ENCODE data around the gene IMMP2L.

Gene IMMP2L

DNA sequence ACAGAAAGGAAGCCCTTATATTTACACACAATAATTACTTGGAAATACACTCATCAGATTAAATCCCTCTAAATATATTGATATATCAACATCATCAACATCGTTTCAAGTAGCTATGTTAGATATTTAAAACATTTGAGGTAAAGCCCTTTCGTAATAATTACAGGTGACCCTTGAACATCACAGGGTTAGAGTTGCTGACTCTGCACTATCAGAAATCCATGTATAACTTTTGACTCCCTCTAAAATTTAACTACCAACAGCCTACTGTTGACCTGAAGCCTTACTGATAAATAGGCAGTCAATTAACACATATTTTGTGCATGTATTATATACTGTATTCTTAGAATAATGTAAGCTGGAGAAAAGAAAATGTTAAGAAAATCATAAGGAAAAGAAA, 505.9 kb downstream of the IMMP2L start:
- no peaks in the 10 kb centered on the region for H3K79me2 ChIP-seq (ENCODE audit: insufficient read depth, low read length)
- no peak overlapping the region for H2AFZ ChIP-seq (ENCODE audit: low read depth, low read length, severe bottlenecking)
- H3K4me3 ChIP-seq (ENCODE audit: insufficient read depth, low read length, poor library complexity, severe bottlenecking): no peak overlapping the region
- H3K27me3 ChIP-seq (ENCODE audit: low read length): no peaks in the 10 kb centered on the region
- H4K20me1 ChIP-seq (ENCODE audit: low read depth, low read length): no peaks in the 10 kb centered on the region
- H3K27ac ChIP-seq (ENCODE audit: low read depth, low read length): no peak overlapping the region
- no peaks in the 10 kb centered on the region for H3F3A ChIP-seq (ENCODE audit: insufficient read depth)
- no peak for TF ChIP-seq EZH2phosphoT487 (conservative IDR thresholded peaks at IDR 0.05; ENCODE audit: low read length)
- TF ChIP-seq, protein P1, sequence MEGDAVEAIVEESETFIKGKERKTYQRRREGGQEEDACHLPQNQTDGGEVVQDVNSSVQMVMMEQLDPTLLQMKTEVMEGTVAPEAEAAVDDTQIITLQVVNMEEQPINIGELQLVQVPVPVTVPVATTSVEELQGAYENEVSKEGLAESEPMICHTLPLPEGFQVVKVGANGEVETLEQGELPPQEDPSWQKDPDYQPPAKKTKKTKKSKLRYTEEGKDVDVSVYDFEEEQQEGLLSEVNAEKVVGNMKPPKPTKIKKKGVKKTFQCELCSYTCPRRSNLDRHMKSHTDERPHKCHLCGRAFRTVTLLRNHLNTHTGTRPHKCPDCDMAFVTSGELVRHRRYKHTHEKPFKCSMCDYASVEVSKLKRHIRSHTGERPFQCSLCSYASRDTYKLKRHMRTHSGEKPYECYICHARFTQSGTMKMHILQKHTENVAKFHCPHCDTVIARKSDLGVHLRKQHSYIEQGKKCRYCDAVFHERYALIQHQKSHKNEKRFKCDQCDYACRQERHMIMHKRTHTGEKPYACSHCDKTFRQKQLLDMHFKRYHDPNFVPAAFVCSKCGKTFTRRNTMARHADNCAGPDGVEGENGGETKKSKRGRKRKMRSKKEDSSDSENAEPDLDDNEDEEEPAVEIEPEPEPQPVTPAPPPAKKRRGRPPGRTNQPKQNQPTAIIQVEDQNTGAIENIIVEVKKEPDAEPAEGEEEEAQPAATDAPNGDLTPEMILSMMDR (IDR thresholded peaks at IDR 0.05; ENCODE audit: insufficient read depth, low read length, poor library complexity, severe bottlenecking): no peak
- H3K9ac ChIP-seq (ENCODE audit: low read length): no peak overlapping the region
- H3K9me2 ChIP-seq (replicated peaks; ENCODE audit: insufficient read depth, low read length): no peaks in the 10 kb centered on the region
- H3K9me3 ChIP-seq (ENCODE audit: insufficient read depth, low read length): peaks cover 1% of the 10 kb centered on the region; the same call in 1 of the 2 replicates
- H3K4me2 ChIP-seq (ENCODE audit: low read depth, low read length, poor library complexity, severe bottlenecking): no peak overlapping the region
- no peaks in the 10 kb centered on the region for H3K36me3 ChIP-seq (ENCODE audit: low read length)

DNA sequence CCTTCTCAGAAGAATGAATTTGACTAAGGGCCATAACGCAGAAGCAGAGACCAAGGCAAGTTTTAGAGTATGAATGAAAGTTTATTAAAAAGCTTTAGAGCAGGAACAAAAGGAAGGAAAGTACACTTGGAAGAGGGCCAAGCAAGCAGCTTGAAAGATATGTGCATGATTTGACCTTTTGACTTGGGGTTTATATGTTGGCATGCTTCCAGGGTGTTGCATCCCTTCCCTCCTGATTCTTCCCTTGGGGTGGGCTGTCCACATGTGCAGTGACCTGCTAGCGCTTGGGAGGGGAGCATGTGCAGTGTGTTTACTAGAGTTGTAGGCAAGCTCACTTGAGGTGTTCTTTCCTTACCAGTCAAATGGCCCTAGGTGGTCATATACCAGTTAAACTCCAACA, 509.3 kb downstream of the IMMP2L start:
- Histone ChIP-seq H3K4me2 (ENCODE audit: low read depth, low read length, poor library complexity, severe bottlenecking) (no peak overlapping the region), H3K9me3 (ENCODE audit: insufficient read depth, low read length) (no peaks in the 10 kb centered on the region), H3K4me3 (ENCODE audit: insufficient read depth, low read length, poor library complexity, severe bottlenecking) (no peak overlapping the region), H2AFZ (ENCODE audit: low read depth, low read length, severe bottlenecking) (no peak overlapping the region), H3F3A (ENCODE audit: insufficient read depth) (no peaks in the 10 kb centered on the region), H4K20me1 (ENCODE audit: low read depth, low read length) (no peaks in the 10 kb centered on the region), H3K79me2 (ENCODE audit: insufficient read depth, low read length) (no peaks in the 10 kb centered on the region), H3K9me2 (replicated peaks; ENCODE audit: insufficient read depth, low read length) (no peaks in the 10 kb centered on the region), H3K9ac (ENCODE audit: low read length) (no peak overlapping the region), H3K36me3 (ENCODE audit: low read length) (no peaks in the 10 kb centered on the region), H3K27me3 (ENCODE audit: low read length) (no peaks in the 10 kb centered on the region), H3K27ac (ENCODE audit: low read depth, low read length) (no peak overlapping the region)
- no peak for TF ChIP-seq EZH2phosphoT487 (conservative IDR thresholded peaks at IDR 0.05; ENCODE audit: low read length)
- TF ChIP-seq, protein P1 (IDR thresholded peaks at IDR 0.05; ENCODE audit: insufficient read depth, low read length, poor library complexity, severe bottlenecking): no peak

DNA sequence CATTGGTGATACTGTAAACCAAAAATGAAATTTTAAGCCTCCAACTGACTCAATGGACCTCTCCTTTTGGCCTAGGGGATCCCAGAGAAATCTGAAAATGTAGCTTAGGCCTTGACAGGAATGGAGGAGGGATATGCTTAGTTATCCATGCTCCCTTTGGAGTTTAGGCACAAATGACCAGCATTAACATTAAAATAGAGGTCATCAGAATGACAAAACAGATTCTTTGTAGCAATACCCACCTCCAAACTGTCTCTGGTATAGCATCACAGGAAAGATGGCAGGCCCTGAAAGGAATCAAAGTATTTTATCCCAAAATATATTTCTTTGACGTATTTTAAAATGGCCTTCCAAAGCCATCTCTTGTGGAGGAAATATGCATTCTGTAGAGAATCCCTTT, 510.5 kb downstream of the IMMP2L start:
- H3K27ac ChIP-seq (ENCODE audit: low read depth, low read length): no peak overlapping the region
- H3K9ac ChIP-seq (ENCODE audit: low read length): no peak overlapping the region
- H3K27me3 ChIP-seq (ENCODE audit: low read length): no peaks in the 10 kb centered on the region
- no peak for TF ChIP-seq EZH2phosphoT487 (conservative IDR thresholded peaks at IDR 0.05; ENCODE audit: low read length)
- TF ChIP-seq, protein P1 (IDR thresholded peaks at IDR 0.05; ENCODE audit: insufficient read depth, low read length, poor library complexity, severe bottlenecking): no peak
- no peaks in the 10 kb centered on the region for H3K79me2 ChIP-seq (ENCODE audit: insufficient read depth, low read length)
- H3K4me2 ChIP-seq (ENCODE audit: low read depth, low read length, poor library complexity, severe bottlenecking): no peak overlapping the region
- H2AFZ ChIP-seq (ENCODE audit: low read depth, low read length, severe bottlenecking): no peak overlapping the region
- H4K20me1 ChIP-seq (ENCODE audit: low read depth, low read length): no peaks in the 10 kb centered on the region
- H3K4me3 ChIP-seq (ENCODE audit: insufficient read depth, low read length, poor library complexity, severe bottlenecking): no peak overlapping the region
- no peaks in the 10 kb centered on the region for H3K36me3 ChIP-seq (ENCODE audit: low read length)
- no peaks in the 10 kb centered on the region for H3K9me3 ChIP-seq (ENCODE audit: insufficient read depth, low read length)
- no peaks in the 10 kb centered on the region for H3K9me2 ChIP-seq (replicated peaks; ENCODE audit: insufficient read depth, low read length)
- no peaks in the 10 kb centered on the region for H3F3A ChIP-seq (ENCODE audit: insufficient read depth)

Measured in SU-DHL-6 (cell line).